ENCODE data around the gene NBEAL1.
"Not testable (repeated sequence)": the region's sequence is repeated elsewhere in the genome, so short reads cannot be mapped to it uniquely, and the experiment has no call there.

Gene NBEAL1

DNA sequence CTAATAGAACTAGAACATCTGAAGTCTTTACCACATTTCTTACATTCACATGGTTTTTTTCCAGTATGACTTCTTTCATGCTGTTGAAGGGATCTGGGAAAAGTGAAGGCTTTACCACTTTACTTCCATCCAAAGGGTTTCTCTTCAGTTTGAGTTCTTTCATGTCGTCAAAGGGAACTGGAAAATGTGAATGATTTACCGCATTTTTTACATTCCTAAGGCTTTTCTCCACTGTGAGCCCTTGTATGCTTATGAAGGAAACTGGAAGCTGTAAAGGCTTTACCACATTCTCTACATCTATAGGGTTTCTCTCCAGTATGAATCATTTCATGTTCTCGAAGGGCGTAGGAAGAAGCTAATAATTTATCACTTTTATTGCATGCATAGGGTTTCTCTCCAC, 46.7 kb downstream of the NBEAL1 start:
- no peak for ATAC-seq
- no peaks in the 10 kb centered on the region for H3K27me3 Mint-ChIP-seq

DNA sequence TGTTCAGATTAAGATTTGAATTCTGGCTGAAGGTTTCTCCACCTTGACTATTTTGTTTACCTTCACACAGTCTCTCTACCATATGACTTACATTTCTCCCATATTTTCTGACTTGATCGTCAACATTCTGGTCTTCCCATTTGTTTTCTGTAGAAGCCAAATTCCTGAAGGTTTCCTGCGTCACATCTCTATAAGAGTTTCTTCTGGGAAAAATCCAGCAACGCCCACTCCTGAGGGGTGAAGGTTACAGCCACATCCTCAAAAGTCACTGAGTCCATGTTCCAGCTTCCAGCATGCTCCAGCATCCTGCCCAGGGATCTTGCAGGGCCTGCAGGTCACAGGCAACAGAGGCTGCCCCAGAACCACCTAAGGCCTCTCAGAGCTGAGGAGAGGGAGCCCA, 47.5 kb downstream of the NBEAL1 start:
- H3K36me3 Mint-ChIP-seq (ENCODE audit: low read depth): peaks cover 6% of the 10 kb centered on the region
- ATAC-seq: no peak
- H3K27ac Mint-ChIP-seq: no peak overlapping the region
- H3K4me1 Mint-ChIP-seq: no peaks in the 10 kb centered on the region
- no peaks in the 10 kb centered on the region for H3K9me3 Mint-ChIP-seq
- DNase-seq: no peak
- H3K27me3 Mint-ChIP-seq: no peaks in the 10 kb centered on the region
- no peak overlapping the region for H3K4me3 Mint-ChIP-seq

More for the DNA sequence above, 46.7 kb downstream of the NBEAL1 start:
- DNase-seq: no peak
- Mint-ChIP-seq H3K4me3 (no peak overlapping the region), H3K36me3 (ENCODE audit: low read depth) (peaks cover 6% of the 10 kb centered on the region), H3K4me1 (no peaks in the 10 kb centered on the region), H3K27ac (no peak overlapping the region), H3K9me3 (no peaks in the 10 kb centered on the region)

DNA sequence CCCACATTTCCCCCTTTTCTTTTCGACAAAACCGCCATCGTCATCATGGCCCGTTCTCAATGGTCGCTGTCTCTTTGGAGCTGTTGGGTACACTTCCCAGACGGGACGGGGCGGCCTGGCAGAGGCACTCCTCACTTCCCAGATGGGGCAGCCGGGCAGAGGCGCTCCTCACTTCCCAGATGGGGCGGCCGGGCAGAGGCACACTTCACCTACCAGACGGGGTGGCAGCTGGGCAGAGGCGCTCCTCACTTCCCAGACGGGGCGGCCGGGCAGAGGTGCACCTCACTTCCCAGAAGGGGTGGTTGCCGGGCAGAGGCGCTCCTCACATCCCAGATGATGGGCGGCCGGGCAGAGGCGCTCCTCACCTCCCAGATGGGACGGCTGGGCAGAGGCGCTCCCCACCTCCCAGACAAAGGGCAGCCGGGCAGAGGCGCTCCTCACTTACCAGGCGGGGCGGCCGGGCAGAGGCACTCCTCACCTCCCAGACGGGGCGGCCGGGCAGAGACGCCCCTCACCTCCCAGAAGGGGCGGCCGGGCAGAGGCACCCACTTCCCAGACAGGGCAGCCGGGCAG, 51.9 kb downstream of the NBEAL1 start:
- H3K27me3 Mint-ChIP-seq; H3K4me3 Mint-ChIP-seq; ATAC-seq; H3K4me1 Mint-ChIP-seq; H3K27ac Mint-ChIP-seq; H3K9me3 Mint-ChIP-seq; H3K36me3 Mint-ChIP-seq (ENCODE audit: low read depth); DNase-seq: not testable (repeated sequence)

DNA sequence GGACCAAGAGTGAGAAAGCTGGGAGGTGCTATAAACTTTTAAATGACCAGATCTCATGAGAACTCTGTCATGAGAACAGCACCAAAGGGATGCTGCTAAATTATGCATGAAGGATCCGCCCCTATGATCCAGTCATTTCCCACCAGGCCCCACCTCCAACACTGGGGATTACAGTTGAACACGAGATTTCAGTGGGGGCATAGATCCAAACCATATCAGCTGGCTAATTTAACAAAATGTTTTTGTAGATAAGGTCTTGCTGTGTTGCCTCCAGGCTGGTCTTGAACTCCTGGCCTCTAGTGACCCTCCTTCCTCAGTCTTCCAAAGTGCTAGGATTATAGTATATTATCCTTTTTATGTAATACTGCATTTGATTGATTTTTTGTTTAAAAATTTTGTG, 56.0 kb downstream of the NBEAL1 start:
- ATAC-seq (no peak), DNase-seq (no peak)
- H3K27ac Mint-ChIP-seq: no peak overlapping the region
- H3K9me3 Mint-ChIP-seq: no peaks in the 10 kb centered on the region
- H3K36me3 Mint-ChIP-seq (ENCODE audit: low read depth): peaks cover 9% of the 10 kb centered on the region
- no peak overlapping the region for H3K4me3 Mint-ChIP-seq
- no peaks in the 10 kb centered on the region for H3K27me3 Mint-ChIP-seq
- H3K4me1 Mint-ChIP-seq: peaks cover 5% of the 10 kb centered on the region

DNA sequence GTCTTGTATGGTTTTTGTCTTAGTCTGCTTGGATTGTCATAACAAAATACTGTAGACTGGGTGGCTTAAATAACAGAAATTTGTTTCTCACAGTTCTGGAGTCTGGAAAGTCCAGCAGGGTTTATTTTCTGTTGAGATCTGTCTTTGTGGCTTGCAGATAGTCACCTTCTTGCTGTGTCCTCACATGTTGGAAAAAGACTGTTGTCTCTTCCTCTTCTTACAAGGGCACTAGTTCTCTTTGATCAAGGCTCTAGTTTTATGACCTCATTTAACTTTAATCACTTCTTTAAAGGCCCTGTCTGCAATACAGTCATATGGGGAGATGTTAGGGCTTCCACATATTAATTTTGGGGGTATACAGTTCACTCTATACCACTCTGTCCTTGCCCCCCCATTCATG, 56.5 kb downstream of the NBEAL1 start:
- DNase-seq: no peak
- Mint-ChIP-seq H3K27me3 (no peaks in the 10 kb centered on the region), H3K4me3 (no peak overlapping the region), H3K36me3 (ENCODE audit: low read depth) (peaks cover 9% of the 10 kb centered on the region), H3K4me1 (peaks cover 5% of the 10 kb centered on the region), H3K9me3 (no peaks in the 10 kb centered on the region), H3K27ac (no peak overlapping the region)
- peak; percentile 52 for ATAC-seq

DNA sequence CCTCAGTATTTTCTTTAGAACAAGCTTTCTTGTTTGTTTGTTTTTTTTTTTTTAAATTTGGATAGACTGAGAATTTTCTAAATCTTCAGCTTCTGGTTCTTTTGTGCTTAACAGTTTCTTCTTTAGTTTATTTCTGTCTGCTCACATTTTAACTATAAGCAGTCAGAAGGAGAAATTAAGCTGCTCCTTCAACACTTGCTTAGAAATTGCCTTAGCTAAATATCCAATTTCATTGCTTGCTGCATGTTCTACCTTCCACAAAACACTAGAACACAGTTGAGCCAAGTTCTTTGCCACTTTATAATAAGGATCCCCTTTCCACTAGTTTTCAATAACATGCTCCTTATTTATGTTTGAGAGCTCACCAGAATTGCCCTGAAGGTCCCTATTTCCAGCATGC, 57.7 kb downstream of the NBEAL1 start:
- no peaks in the 10 kb centered on the region for H3K27me3 Mint-ChIP-seq
- ATAC-seq: no peak
- peaks cover 5% of the 10 kb centered on the region for H3K4me1 Mint-ChIP-seq
- no peak for DNase-seq
- no peak overlapping the region for H3K27ac Mint-ChIP-seq
- no peaks in the 10 kb centered on the region for H3K9me3 Mint-ChIP-seq
- H3K36me3 Mint-ChIP-seq (ENCODE audit: low read depth): peaks cover 9% of the 10 kb centered on the region
- no peak overlapping the region for H3K4me3 Mint-ChIP-seq

DNA sequence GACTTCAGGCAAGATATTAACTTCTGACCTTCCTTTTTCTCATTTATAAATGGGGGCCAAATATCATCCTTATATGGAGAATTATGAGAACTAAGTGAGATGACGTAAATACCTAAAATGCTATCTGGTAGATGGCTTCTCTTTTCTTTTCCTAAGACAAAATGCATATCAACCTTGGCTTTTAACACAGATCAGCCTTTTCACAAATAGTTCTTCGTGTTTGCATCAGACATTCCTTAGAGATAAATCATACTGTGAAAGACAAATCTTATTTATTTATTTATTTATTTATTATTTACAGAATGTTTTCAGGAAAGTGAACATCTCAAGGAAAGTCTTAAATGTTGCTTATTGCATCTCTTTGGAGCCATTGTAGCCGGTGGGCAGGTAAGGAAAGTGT, 62.8 kb downstream of the NBEAL1 start:
- no peak overlapping the region for H3K4me3 Mint-ChIP-seq
- H3K9me3 Mint-ChIP-seq: no peaks in the 10 kb centered on the region
- H3K27me3 Mint-ChIP-seq: no peaks in the 10 kb centered on the region
- no peaks in the 10 kb centered on the region for H3K4me1 Mint-ChIP-seq
- DNase-seq (no peak), ATAC-seq (no peak)
- no peak overlapping the region for H3K27ac Mint-ChIP-seq
- H3K36me3 Mint-ChIP-seq (ENCODE audit: low read depth): peaks cover 7% of the 10 kb centered on the region

DNA sequence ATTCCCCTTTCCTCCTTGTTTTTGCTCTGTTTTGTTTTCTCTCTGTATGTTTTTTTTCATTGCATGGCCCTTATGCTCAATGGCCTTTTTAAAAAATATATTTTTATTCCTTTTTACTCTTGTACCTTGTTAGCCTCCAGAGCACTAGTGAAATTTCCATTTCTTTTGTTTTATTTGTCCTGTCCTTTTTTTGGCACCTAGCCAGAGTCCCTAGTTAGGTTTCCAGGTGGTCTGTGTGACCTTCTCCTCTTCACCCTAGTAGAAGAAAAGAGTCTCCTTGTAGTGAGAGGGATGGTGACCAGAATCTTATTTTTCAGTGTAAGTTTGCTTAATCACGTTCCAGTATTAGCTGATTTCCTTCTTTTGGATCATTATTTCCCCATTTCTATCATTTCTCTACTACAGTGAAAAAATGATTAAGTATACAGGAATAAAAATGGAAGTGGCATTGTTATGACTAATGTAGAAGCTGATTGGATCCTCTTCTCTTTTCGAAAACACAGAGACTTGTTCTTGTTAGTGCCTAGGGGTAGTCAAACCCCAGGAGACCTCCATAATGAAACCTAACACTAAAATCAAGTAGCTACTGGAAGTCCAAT, 65.9 kb downstream of the NBEAL1 start:
- H3K4me3 Mint-ChIP-seq: no peak overlapping the region
- H3K4me1 Mint-ChIP-seq: no peaks in the 10 kb centered on the region
- H3K27me3 Mint-ChIP-seq: no peaks in the 10 kb centered on the region
- H3K36me3 Mint-ChIP-seq (ENCODE audit: low read depth): peaks cover 2% of the 10 kb centered on the region
- no peaks in the 10 kb centered on the region for H3K9me3 Mint-ChIP-seq
- ATAC-seq: no peak
- no peak overlapping the region for H3K27ac Mint-ChIP-seq
- DNase-seq: no peak

DNA sequence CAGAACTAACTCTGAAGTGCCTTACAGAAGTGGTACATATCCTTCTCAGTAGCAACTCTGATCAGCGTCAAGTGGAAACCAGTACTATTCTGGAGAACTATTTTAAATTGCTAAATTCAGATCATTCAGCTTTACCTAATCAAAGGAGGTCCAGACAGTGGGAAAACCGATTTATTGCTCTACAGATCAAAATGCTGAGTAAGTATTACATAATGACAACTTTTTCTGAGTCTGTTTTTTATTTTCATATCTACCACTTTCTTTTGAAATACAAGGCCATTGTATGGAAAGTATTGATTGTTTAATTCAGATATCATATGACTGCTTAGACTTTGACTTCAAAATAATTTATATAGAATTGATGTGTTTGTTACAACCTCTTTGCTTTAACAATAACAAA, 68.7 kb downstream of the NBEAL1 start:
- Mint-ChIP-seq H3K27me3 (no peaks in the 10 kb centered on the region), H3K9me3 (no peaks in the 10 kb centered on the region), H3K4me1 (no peaks in the 10 kb centered on the region), H3K36me3 (ENCODE audit: low read depth) (peaks cover 6% of the 10 kb centered on the region), H3K27ac (no peak overlapping the region), H3K4me3 (no peak overlapping the region)
- ATAC-seq: no peak
- DNase-seq: no peak

DNA sequence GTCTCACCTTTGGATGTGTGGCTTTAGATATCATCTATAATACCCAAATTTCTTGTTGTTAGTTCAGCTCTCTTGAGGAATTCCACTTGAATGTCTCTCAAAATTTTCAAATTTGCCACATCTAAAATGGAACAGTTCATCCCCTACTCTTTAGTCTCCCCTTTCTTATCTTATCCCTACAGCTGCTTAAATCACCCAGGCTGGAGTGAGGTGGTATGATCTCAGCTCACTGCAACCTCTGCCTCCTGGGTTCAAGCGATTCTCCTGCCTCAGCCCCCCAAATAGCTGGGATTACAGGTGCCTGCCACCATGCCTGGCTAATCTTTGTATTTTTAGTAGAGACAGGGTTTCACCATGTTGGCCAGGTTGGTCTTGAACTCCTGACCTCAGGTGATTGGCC, 71.7 kb downstream of the NBEAL1 start:
- ATAC-seq; H3K4me1 Mint-ChIP-seq; DNase-seq; H3K9me3 Mint-ChIP-seq; H3K4me3 Mint-ChIP-seq; H3K27ac Mint-ChIP-seq; H3K36me3 Mint-ChIP-seq (ENCODE audit: low read depth); H3K27me3 Mint-ChIP-seq: not testable (repeated sequence)

DNA sequence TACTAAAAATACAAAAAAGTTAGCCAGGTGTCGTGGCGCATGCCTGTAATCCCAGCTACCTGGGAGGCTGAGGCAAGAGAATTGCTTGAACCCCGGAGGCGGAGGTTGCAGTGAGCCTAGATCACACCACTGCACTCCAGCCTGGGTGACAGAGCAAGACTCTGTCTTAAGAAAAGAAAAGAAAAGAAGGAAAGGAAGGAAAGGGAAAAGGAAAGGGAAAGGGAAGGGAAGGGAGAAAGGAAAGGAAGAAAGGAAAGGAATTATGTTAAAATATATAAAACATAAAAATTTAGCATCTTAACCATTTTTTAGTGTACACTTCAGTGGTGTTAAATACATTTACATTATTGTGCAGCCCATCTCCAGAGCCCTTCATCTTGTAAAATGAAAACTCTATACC, 76.0 kb downstream of the NBEAL1 start:
- H3K36me3 Mint-ChIP-seq (ENCODE audit: low read depth); H3K27ac Mint-ChIP-seq; DNase-seq; H3K4me3 Mint-ChIP-seq; ATAC-seq; H3K4me1 Mint-ChIP-seq; H3K27me3 Mint-ChIP-seq; H3K9me3 Mint-ChIP-seq: not testable (repeated sequence)

DNA sequence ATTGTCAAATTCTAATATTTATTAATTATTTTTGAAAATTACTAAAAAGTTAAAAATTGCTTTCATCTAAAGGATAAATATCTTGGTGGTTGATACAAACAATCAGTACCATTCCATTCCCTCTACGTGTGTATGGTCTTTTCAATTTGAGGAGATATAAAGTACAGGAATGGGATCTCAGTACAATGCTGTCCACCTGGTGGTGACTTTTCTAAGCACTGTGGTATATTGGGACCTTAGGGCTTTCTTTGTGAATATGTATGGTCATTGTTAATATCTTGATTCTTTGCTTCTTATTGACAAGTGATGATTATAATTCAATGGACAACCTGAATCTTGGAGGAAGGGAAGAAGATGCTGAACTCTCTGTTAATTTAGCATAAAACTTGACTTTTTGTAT, 83.1 kb downstream of the NBEAL1 start:
- DNase-seq (no peak), ATAC-seq (no peak)
- H3K9me3 Mint-ChIP-seq: no peaks in the 10 kb centered on the region
- H3K27ac Mint-ChIP-seq: no peak overlapping the region
- peaks cover 13% of the 10 kb centered on the region for H3K36me3 Mint-ChIP-seq (ENCODE audit: low read depth)
- no peaks in the 10 kb centered on the region for H3K27me3 Mint-ChIP-seq
- no peaks in the 10 kb centered on the region for H3K4me1 Mint-ChIP-seq
- no peak overlapping the region for H3K4me3 Mint-ChIP-seq

DNA sequence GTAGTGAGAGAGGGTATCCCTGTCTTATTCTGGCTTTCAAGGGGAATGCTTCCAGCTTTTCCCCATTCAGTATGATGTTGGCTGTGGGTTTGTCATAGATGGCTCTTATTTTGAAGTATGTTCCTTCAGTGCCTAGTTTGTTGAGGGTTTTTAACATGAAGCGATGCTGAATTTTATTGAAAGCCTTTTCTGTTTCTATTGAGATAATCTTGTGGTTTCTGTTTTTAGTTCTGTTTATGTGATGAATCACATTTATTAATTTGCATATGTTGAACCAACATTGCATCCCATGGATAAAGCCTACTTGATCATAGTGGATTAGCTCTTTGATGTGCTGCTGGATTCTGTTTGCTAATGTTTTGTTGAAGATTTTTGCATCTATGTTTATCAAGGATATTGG, 87.7 kb downstream of the NBEAL1 start:
- H3K9me3 Mint-ChIP-seq: peaks cover 14% of the 10 kb centered on the region
- not testable (repeated sequence) for H3K27ac Mint-ChIP-seq, H3K4me3 Mint-ChIP-seq, ATAC-seq, DNase-seq, H3K27me3 Mint-ChIP-seq, H3K4me1 Mint-ChIP-seq
- peaks cover 25% of the 10 kb centered on the region for H3K36me3 Mint-ChIP-seq (ENCODE audit: low read depth)

DNA sequence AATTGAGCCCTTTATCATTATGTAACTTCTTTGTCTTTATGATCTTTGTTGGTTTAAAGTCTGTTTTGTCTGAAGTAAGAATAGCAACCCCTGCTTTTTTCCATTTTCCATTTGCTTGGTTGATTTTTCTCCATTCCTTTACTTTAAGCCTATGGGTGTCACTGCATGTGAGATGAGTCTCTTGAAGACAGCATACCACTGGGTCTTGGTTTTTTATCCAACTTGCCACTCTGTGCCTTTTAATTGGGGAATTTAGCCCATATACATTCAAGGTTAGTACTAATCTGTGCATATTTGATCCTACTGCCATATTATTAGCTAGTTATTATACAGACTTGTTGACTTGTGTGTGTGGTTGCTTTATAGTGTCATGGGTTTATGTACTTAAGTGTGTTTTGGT, 89.6 kb downstream of the NBEAL1 start:
- Mint-ChIP-seq H3K4me3 (no peak overlapping the region), H3K27me3 (no peaks in the 10 kb centered on the region), H3K9me3 (peaks cover 14% of the 10 kb centered on the region), H3K36me3 (ENCODE audit: low read depth) (peaks cover 25% of the 10 kb centered on the region), H3K4me1 (no peaks in the 10 kb centered on the region), H3K27ac (no peak overlapping the region)
- ATAC-seq (no peak), DNase-seq (no peak)

DNA sequence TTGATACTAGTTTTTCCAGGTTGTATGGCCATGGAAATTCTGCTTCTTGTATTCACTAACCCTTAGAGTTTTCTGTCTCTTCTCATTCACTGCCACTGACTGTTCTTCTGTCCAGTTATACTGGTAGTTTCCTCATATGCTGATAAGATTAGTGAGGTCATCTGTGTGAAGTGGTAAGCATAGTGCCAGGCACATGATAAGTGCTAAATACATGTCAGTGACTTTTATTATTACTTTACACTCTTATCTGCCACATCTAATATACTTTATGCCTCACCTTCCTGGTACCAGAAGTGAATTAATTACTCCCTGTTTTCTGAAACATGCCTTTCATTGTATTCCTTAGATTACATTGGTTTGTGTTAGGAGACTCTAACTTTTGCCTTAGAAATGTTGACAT, 91.3 kb downstream of the NBEAL1 start:
- DNase-seq (no peak), ATAC-seq (no peak)
- Mint-ChIP-seq H3K27ac (no peak overlapping the region), H3K27me3 (no peaks in the 10 kb centered on the region), H3K4me1 (no peaks in the 10 kb centered on the region), H3K9me3 (peaks cover 14% of the 10 kb centered on the region), H3K4me3 (no peak overlapping the region), H3K36me3 (ENCODE audit: low read depth) (peaks cover 25% of the 10 kb centered on the region)

DNA sequence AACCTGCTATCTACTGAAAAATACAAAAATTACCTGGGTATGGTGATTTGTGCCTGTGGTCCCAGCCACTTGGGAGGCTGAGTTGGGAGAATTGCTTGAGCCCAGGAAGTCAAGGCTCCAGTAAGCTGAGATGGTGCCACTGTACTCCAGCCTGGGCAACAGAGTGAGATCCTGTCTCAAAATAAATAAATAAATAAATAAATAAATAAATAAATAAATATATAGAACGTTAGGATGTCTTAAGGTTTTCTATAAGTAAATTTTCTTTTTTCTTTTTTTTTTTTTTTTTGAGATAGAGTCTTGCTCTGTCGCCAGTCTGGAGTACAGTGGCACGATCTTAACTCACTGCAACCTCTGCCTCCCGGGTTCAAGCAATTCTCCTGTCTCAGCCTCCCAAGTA, 95.8 kb downstream of the NBEAL1 start:
- not testable (repeated sequence) for H3K9me3 Mint-ChIP-seq

More for the DNA sequence above, 95.8 kb downstream of the NBEAL1 start:
- H3K4me1 Mint-ChIP-seq; ATAC-seq; H3K27ac Mint-ChIP-seq; H3K36me3 Mint-ChIP-seq (ENCODE audit: low read depth); DNase-seq; H3K4me3 Mint-ChIP-seq; H3K27me3 Mint-ChIP-seq: not testable (repeated sequence)
